Vagina (tissue), 2 donors: ENCODE data around the gene SOX12.

Experiments used
- POLR2A ChIP-seq, 2 donors: fragments of 450-650 bp; IDR thresholded peaks; one replicate each; pipeline ENCODE4 v1.6.1; 2017; ENCODE audit warnings: antibody characterized with exemption in 2 of 2, mild to moderate bottlenecking in 2 of 2, moderate library complexity in 2 of 2
- TF ChIP-seq, protein P1 (sequence below), 3 experiments: fragments of 450-650 bp in 2 of 3; fragments of 200-600 bp in 1 of 3; sonication (generic) in 1 of 3; IDR thresholded peaks; one replicate each; pipeline ENCODE4 v1.5.1; 2017 to 2019; ENCODE audit warnings: antibody characterized with exemption in 3 of 3, mild to moderate bottlenecking in 2 of 3, moderate library complexity in 2 of 3

DNA sequence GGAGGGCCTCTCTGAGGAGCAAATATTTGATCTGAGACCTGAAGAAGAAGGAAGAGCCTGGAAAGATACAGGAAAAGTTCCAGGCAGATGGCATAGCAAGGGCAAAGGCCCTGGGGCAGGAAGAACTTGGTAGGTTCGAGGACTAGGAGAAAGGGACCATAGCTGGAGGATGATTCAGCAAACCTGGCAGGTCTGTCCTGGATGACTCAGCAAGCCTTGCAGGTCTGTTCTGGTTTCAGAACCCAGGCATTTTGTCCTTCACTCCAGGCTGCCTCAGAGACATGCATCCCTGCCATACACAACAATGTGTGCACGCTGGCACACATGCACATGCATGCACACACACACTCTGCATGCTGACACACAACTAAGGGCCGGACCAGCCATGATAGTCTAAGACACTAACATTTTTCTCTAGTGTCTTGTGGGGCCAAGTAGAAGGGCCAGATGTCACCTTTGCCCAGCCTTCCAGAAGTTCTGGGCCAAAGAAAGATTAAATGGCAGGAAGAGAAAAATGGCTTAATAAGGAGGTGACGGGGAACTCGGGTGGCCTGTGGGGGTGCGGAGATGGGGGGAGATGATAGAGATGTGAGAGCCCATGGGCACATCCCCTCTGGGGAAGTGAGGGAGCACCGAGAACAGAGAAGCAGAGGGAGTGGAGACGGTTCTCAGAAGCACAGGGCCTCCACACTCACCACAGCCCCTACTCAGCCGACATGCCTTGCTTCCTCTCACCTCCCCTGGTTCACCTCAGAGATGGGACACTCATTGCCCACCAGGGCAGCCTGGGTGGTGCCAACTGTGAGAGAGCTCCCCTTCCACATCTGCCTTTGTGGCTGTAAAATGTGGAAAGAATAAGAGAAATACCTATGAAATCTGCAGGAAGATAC lies 39.8 kb downstream of the SOX12 start:
- TF ChIP-seq, protein P1, sequence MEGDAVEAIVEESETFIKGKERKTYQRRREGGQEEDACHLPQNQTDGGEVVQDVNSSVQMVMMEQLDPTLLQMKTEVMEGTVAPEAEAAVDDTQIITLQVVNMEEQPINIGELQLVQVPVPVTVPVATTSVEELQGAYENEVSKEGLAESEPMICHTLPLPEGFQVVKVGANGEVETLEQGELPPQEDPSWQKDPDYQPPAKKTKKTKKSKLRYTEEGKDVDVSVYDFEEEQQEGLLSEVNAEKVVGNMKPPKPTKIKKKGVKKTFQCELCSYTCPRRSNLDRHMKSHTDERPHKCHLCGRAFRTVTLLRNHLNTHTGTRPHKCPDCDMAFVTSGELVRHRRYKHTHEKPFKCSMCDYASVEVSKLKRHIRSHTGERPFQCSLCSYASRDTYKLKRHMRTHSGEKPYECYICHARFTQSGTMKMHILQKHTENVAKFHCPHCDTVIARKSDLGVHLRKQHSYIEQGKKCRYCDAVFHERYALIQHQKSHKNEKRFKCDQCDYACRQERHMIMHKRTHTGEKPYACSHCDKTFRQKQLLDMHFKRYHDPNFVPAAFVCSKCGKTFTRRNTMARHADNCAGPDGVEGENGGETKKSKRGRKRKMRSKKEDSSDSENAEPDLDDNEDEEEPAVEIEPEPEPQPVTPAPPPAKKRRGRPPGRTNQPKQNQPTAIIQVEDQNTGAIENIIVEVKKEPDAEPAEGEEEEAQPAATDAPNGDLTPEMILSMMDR (IDR thresholded peaks at IDR 0.05), result no peak
- no peak for TF ChIP-seq POLR2A (IDR thresholded peaks at IDR 0.05)
